CD4-positive, alpha-beta T cell treated with Interleukin-15 for 4 hours (primary cell): ENCODE results near the gene TMEM231.
"Not testable (repeated sequence)": the region's sequence is repeated elsewhere in the genome, so short reads cannot be mapped to it uniquely, and the experiment has no call there.

Experiments used
- DNase-seq: peaks from one replicate; pipeline ENCODE4 v3.0.0-alpha.2; 2020; ENCODE audit warnings: low spot score

Gene TMEM231

GRCh38 chr16:75566758-75567255 lies 10.8 kb upstream of the TMEM231 start:
- no peak for DNase-seq

GRCh38 chr16:75566040-75566757 lies 10.1 kb upstream of the TMEM231 start, which contains the start of gene GABARAPL2:
Gene GABARAPL2, plus strand, starts transcription at chr16:75566379. Its CDS starts 108 bp downstream, at chr16:75566487.
- DNase-seq = peak; percentile 88

GRCh38 chr16:75565640-75566039 lies 9.6 kb upstream of the TMEM231 start:
- DNase-seq = no peak

GRCh38 chr16:75559564-75560372 lies 3.7 kb upstream of the TMEM231 start:
- DNase-seq = no peak

- no peak for DNase-seq
Observed at GRCh38 chr16:75558846-75559401, 2.9 kb upstream of the TMEM231 start.

- DNase-seq = no peak
Observed at GRCh38 chr16:75556431-75556950, 439 bp upstream of the TMEM231 start.

- DNase-seq = no peak
Observed at GRCh38 chr16:75555213-75555706, 792 bp downstream of the TMEM231 start.

GRCh38 chr16:75552951-75553350 lies 3.1 kb downstream of the TMEM231 start:
- no peak for DNase-seq

- peak; percentile 45 for DNase-seq
Observed at GRCh38 chr16:75550211-75550662, 5.8 kb downstream of the TMEM231 start.

- DNase-seq = not testable (repeated sequence)
Observed at GRCh38 chr16:75548456-75548855, 7.6 kb downstream of the TMEM231 start.

GRCh38 chr16:75546293-75546692 lies 9.8 kb downstream of the TMEM231 start:
- DNase-seq = no peak

- not testable (repeated sequence) for DNase-seq
Observed at GRCh38 chr16:75545879-75546278, 10.2 kb downstream of the TMEM231 start.

- DNase-seq = not testable (repeated sequence)
Observed at GRCh38 chr16:75542462-75542861, 13.6 kb downstream of the TMEM231 start.

- no peak for DNase-seq
Observed at GRCh38 chr16:75541236-75541635, 14.8 kb downstream of the TMEM231 start.

GRCh38 chr16:75538882-75539565 lies 17.0 kb downstream of the TMEM231 start:
- not testable (repeated sequence) for DNase-seq

- DNase-seq = no peak
Observed at GRCh38 chr16:75537776-75538175, 18.3 kb downstream of the TMEM231 start.

- no peak for DNase-seq
Observed at GRCh38 chr16:75535901-75536300, 20.2 kb downstream of the TMEM231 start, which contains the start of gene CHST5. Gene CHST5, minus strand, starts transcription at chr16:75536108. Its CDS starts 5,724 bp downstream, at chr16:75530384.

- no peak for DNase-seq
Observed at GRCh38 chr16:75535211-75535843, 20.7 kb downstream of the TMEM231 start.

- no peak for DNase-seq
Observed at GRCh38 chr16:75534560-75535205, 21.4 kb downstream of the TMEM231 start.

GRCh38 chr16:75532791-75533190 lies 23.3 kb downstream of the TMEM231 start:
- no peak for DNase-seq
